ENCODE measurements around the gene GREM2.

- TF ChIP-seq ESRRA (CRISPR knock-in tag; IDR thresholded peaks at IDR 0.05; ENCODE audit: borderline replicate concordance) = no peak
- TF ChIP-seq SOX15 (CRISPR knock-in tag; IDR thresholded peaks at IDR 0.05) = no peak
- TF ChIP-seq, protein P1, sequence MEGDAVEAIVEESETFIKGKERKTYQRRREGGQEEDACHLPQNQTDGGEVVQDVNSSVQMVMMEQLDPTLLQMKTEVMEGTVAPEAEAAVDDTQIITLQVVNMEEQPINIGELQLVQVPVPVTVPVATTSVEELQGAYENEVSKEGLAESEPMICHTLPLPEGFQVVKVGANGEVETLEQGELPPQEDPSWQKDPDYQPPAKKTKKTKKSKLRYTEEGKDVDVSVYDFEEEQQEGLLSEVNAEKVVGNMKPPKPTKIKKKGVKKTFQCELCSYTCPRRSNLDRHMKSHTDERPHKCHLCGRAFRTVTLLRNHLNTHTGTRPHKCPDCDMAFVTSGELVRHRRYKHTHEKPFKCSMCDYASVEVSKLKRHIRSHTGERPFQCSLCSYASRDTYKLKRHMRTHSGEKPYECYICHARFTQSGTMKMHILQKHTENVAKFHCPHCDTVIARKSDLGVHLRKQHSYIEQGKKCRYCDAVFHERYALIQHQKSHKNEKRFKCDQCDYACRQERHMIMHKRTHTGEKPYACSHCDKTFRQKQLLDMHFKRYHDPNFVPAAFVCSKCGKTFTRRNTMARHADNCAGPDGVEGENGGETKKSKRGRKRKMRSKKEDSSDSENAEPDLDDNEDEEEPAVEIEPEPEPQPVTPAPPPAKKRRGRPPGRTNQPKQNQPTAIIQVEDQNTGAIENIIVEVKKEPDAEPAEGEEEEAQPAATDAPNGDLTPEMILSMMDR (IDR thresholded peaks at IDR 0.05) = no peak
- TF ChIP-seq MLX (CRISPR knock-in tag; IDR thresholded peaks at IDR 0.05) = no peak
- TF ChIP-seq, protein P2, sequence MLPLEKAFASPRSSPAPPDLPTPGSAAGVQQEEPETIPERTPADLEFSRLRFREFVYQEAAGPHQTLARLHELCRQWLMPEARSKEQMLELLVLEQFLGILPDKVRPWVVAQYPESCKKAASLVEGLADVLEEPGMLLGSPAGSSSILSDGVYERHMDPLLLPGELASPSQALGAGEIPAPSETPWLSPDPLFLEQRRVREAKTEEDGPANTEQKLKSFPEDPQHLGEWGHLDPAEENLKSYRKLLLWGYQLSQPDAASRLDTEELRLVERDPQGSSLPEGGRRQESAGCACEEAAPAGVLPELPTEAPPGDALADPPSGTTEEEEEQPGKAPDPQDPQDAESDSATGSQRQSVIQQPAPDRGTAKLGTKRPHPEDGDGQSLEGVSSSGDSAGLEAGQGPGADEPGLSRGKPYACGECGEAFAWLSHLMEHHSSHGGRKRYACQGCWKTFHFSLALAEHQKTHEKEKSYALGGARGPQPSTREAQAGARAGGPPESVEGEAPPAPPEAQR (CRISPR knock-in tag; IDR thresholded peaks at IDR 0.05) = no peak
- no peak for TF ChIP-seq FOXP1 (CRISPR knock-in tag; IDR thresholded peaks at IDR 0.05; ENCODE audit: borderline replicate concordance)
- no peak for TF ChIP-seq USF2 (CRISPR knock-in tag; IDR thresholded peaks at IDR 0.05)
- TF ChIP-seq, protein P3, sequence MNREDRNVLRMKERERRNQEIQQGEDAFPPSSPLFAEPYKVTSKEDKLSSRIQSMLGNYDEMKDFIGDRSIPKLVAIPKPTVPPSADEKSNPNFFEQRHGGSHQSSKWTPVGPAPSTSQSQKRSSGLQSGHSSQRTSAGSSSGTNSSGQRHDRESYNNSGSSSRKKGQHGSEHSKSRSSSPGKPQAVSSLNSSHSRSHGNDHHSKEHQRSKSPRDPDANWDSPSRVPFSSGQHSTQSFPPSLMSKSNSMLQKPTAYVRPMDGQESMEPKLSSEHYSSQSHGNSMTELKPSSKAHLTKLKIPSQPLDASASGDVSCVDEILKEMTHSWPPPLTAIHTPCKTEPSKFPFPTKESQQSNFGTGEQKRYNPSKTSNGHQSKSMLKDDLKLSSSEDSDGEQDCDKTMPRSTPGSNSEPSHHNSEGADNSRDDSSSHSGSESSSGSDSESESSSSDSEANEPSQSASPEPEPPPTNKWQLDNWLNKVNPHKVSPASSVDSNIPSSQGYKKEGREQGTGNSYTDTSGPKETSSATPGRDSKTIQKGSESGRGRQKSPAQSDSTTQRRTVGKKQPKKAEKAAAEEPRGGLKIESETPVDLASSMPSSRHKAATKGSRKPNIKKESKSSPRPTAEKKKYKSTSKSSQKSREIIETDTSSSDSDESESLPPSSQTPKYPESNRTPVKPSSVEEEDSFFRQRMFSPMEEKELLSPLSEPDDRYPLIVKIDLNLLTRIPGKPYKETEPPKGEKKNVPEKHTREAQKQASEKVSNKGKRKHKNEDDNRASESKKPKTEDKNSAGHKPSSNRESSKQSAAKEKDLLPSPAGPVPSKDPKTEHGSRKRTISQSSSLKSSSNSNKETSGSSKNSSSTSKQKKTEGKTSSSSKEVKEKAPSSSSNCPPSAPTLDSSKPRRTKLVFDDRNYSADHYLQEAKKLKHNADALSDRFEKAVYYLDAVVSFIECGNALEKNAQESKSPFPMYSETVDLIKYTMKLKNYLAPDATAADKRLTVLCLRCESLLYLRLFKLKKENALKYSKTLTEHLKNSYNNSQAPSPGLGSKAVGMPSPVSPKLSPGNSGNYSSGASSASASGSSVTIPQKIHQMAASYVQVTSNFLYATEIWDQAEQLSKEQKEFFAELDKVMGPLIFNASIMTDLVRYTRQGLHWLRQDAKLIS (CRISPR knock-in tag; IDR thresholded peaks at IDR 0.05; ENCODE audit: borderline replicate concordance) = no peak
- TF ChIP-seq MYBL2 (CRISPR knock-in tag; IDR thresholded peaks at IDR 0.05) = no peak
- no peak for TF ChIP-seq SMAD4 (CRISPR knock-in tag; IDR thresholded peaks at IDR 0.05)
- no peak for TF ChIP-seq JUN (CRISPR knock-in tag; IDR thresholded peaks at IDR 0.05)
- TF ChIP-seq MXD4 (CRISPR knock-in tag; IDR thresholded peaks at IDR 0.05; ENCODE audit: borderline replicate concordance) = no peak
- no peak for TF ChIP-seq NR1H2 (CRISPR knock-in tag; IDR thresholded peaks at IDR 0.05)
- TF ChIP-seq GABPB1 (CRISPR knock-in tag; IDR thresholded peaks at IDR 0.05) = no peak
Measured at GRCh38 chr1:240571782-240572181, 40.2 kb downstream of the GREM2 start.

All from WTC11 (cell line).